ENCODE data around the gene CAMK1D.

DNA sequence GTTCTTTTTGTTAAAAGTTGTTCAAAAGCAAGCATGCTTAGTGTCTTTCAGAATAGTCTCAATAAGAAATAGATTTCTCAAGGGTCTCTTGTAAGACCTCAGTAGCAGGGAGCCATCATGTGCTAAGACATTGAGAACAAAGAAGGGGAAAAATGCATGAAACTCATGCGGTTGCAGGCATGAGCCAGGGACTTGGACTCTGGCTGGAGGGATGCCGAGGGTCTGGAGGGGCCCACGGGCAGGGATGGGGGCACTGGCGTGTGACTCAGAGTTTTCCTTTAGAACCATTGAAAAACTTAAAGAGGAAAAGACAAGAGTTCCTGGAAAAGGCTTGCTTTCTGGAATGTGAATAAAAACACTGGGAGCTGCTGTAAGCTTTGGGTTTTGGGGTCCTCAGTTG is 398.8 kb downstream of the CAMK1D start:
- TF ChIP-seq CTCF (IDR thresholded peaks at IDR 0.05; ENCODE audit: borderline replicate concordance, extremely low read depth, low read length, poor library complexity, severe bottlenecking) (no peak), EZH2 (IDR thresholded peaks at IDR 0.05; ENCODE audit: borderline replicate concordance, low read depth, low read length, severe bottlenecking) (no peak)

Measured in DND-41 (cell line).